Right lobe of liver (tissue), 4 donors: ENCODE measurements around the gene VWC2.

Source experiments
- CTCF ChIP-seq, 4 donors: fragments of 200-600 bp in 3 of 4; fragments of 450-650 bp in 1 of 4; IDR thresholded peaks; one replicate each; pipeline versions ENCODE4 v1.5.1 to v1.8.0; 2016 to 2022; ENCODE audit warnings: antibody characterized with exemption in 4 of 4, mild to moderate bottlenecking in 2 of 4
- POLR2A ChIP-seq: fragments of 450-650 bp; IDR thresholded peaks from one replicate; pipeline ENCODE4 v1.6.1; 2017; ENCODE audit warnings: antibody characterized with exemption, mild to moderate bottlenecking
- donor health status: DM: no; HTN: no; CAD: no.
- donor health status: DM: no; HTN: no; CAD: no.
- donor health status: DM: no; HTN: yes; CAD: no.

- TF ChIP-seq POLR2A (no peak), CTCF (IDR thresholded peaks at IDR 0.05) (no peak)
These were observed 47.7 kb downstream of the VWC2 start for GRCh38 chr7:49821181-49821580.
